ENCODE measurements around the gene GGT5. TPM values are rescaled to one million over a fixed set of nuclear protein-coding genes. Genes with fewer than 3 reads are reported as not detected.
"Not testable (repeated sequence)": the region's sequence is repeated elsewhere in the genome, so short reads cannot be mapped to it uniquely, and the experiment has no call there.

The GGT5 gene
- total and polyA plus RNA-seq, 2 donors (not counting 1 experiment from before 2014, with no cell fraction given), result under 0.01 to 9.1 TPM

DNA sequence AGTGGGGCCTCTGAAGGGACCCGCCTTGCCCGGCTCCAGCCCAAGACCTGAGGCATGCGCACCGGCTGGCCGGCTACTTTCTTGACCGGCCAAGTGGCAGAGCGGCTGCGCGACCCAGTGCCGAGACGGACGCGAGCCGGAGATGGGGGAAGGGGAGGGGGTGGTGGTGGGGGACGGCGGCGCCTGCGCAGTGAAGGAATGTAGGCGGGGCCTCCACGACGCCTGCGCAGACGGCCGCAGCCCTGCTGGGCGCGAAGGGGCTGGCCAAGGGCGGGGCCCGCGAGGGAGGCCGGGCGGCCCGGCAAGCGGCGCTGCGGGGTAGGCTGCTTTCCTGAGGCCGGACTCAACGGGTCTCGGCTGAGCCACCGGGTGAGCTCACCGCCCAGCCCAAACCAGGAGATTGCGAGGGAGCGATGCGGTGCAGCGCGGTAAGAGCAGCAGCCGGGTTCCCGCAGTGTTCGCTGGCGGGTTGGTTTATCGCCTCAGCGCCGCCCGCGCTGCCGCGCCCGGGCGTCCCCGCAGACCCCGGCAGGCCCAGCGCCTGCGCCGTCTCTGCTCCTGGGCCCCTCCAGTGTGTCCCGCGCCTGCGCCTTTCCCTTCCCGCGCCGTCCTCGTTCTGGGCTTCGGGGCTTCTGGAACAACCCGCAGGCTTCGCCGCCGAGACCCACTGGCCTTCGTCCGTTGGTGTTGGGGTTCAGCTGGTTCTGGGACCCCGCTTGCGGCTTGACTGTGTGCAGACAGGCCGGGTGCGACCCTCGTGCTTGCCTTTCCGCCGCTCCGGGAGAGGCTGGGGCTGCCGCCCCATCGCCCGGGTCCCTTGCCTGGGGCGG is 25.9 kb upstream of the GGT5 start, which contains the start of gene SPECC1L:
Gene SPECC1L (plus strand): TSS at position 276 of the 830 bp plus-strand sequence. CDS start 31,401 bp downstream, outside the sequence.
- no peaks in the 10 kb centered on the region for H3K27me3 ChIP-seq (ENCODE audit: control insufficient read depth, insufficient read depth, low read length)
- H3K79me2 ChIP-seq (ENCODE audit: control insufficient read depth, insufficient read depth, low read length), result peaks cover 44% of the 10 kb centered on the region
- H3K9me3 ChIP-seq (ENCODE audit: control insufficient read depth, insufficient read depth, low read depth, low read length), result no peaks in the 10 kb centered on the region
- TF ChIP-seq, protein P1, sequence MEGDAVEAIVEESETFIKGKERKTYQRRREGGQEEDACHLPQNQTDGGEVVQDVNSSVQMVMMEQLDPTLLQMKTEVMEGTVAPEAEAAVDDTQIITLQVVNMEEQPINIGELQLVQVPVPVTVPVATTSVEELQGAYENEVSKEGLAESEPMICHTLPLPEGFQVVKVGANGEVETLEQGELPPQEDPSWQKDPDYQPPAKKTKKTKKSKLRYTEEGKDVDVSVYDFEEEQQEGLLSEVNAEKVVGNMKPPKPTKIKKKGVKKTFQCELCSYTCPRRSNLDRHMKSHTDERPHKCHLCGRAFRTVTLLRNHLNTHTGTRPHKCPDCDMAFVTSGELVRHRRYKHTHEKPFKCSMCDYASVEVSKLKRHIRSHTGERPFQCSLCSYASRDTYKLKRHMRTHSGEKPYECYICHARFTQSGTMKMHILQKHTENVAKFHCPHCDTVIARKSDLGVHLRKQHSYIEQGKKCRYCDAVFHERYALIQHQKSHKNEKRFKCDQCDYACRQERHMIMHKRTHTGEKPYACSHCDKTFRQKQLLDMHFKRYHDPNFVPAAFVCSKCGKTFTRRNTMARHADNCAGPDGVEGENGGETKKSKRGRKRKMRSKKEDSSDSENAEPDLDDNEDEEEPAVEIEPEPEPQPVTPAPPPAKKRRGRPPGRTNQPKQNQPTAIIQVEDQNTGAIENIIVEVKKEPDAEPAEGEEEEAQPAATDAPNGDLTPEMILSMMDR (conservative IDR thresholded peaks at IDR 0.05 in 1 of 2, IDR thresholded peaks at IDR 0.05 in 1 of 2; ENCODE audit: low read depth in 1 of 2, low read length in 2 of 2), result no peak
- peak within 1 kb of the TSS; percentile 97 for H3K4me2 ChIP-seq (ENCODE audit: extremely low read depth, insufficient read depth, low read length)
- peak; percentile 84 to 93 for DNase-seq (ENCODE audit: low read depth in 2 of 2)
- H3K4me3 ChIP-seq (replicated peaks in 1 of 4; ENCODE audit: control extremely low read depth in 1 of 4, insufficient read depth in 1 of 4, low read depth in 3 of 4, low read length in 4 of 4), result peak within 1 kb of the TSS; percentile 88 to 99 (median 98)
- H3K27ac ChIP-seq (ENCODE audit: insufficient read depth, low read length), result peak within 1 kb of the TSS; percentile 93
- peak within 1 kb of the TSS; percentile 90 for H2AFZ ChIP-seq (ENCODE audit: low read length)
- H3K4me1 ChIP-seq (ENCODE audit: control insufficient read depth, extremely low read depth, insufficient read depth, low read length), result peaks cover 4% of the 10 kb centered on the region
- no peaks in the 10 kb centered on the region for H3K36me3 ChIP-seq (ENCODE audit: control insufficient read depth, insufficient read depth, low read length)
- H4K20me1 ChIP-seq (ENCODE audit: control insufficient read depth, extremely low read depth, insufficient read depth, low read length), result no peaks in the 10 kb centered on the region
- H3K9ac ChIP-seq (ENCODE audit: insufficient read depth, low read length), result peak within 1 kb of the TSS; percentile 97

GRCh38 chr22:24266495-24266894 is 21.6 kb upstream of the GGT5 start:
- not testable (repeated sequence) for H3K27me3 ChIP-seq (ENCODE audit: control insufficient read depth, insufficient read depth, low read length)

DNA sequence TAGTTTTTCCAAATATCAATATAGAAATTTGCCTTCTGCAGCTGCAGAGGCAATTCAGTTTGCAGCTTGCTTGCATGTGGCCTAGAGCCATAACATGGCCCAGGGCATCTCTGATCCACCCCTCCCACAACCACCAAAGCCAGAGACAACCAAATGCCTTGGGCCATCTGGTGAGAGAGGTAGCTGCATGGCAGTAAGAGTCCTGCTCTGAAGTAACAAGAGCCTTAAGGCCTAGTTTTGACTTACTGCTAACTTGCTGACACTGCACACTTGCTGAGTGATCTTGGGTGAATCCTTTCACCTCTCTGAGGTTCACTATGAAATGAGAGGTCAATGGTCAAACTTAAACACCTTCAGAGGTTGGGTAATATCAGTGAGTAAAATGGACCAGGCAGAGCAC is 20.9 kb upstream of the GGT5 start:
- no peak overlapping the region for H3K4me3 ChIP-seq (replicated peaks in 1 of 4; ENCODE audit: control extremely low read depth in 1 of 4, insufficient read depth in 1 of 4, low read depth in 3 of 4, low read length in 4 of 4)
- H3K79me2 ChIP-seq (ENCODE audit: control insufficient read depth, insufficient read depth, low read length), result no peaks in the 10 kb centered on the region
- no peak overlapping the region for H3K27ac ChIP-seq (ENCODE audit: insufficient read depth, low read length)
- no peaks in the 10 kb centered on the region for H3K9me3 ChIP-seq (ENCODE audit: control insufficient read depth, insufficient read depth, low read depth, low read length)
- no peak overlapping the region for H3K4me2 ChIP-seq (ENCODE audit: extremely low read depth, insufficient read depth, low read length)
- DNase-seq (ENCODE audit: low read depth in 2 of 2), result no peak
- H4K20me1 ChIP-seq (ENCODE audit: control insufficient read depth, extremely low read depth, insufficient read depth, low read length), result no peaks in the 10 kb centered on the region
- H3K9ac ChIP-seq (ENCODE audit: insufficient read depth, low read length), result no peak overlapping the region
- H2AFZ ChIP-seq (ENCODE audit: low read length), result peak overlapping the region; percentile 13
- TF ChIP-seq, protein P1 (conservative IDR thresholded peaks at IDR 0.05 in 1 of 2, IDR thresholded peaks at IDR 0.05 in 1 of 2; ENCODE audit: low read depth in 1 of 2, low read length in 2 of 2), result no peak
- no peak for TF ChIP-seq EZH2 (IDR thresholded peaks at IDR 0.05; ENCODE audit: low read length, missing control alignments)
- no peaks in the 10 kb centered on the region for H3K36me3 ChIP-seq (ENCODE audit: control insufficient read depth, insufficient read depth, low read length)
- H3K27me3 ChIP-seq (ENCODE audit: control insufficient read depth, insufficient read depth, low read length), result no peaks in the 10 kb centered on the region
- peaks cover 3% of the 10 kb centered on the region for H3K4me1 ChIP-seq (ENCODE audit: control insufficient read depth, extremely low read depth, insufficient read depth, low read length)

More at GRCh38 chr22:24266495-24266894, 21.6 kb upstream of the GGT5 start:
- H3K9me3 ChIP-seq (ENCODE audit: control insufficient read depth, insufficient read depth, low read depth, low read length); H3K9ac ChIP-seq (ENCODE audit: insufficient read depth, low read length); H2AFZ ChIP-seq (ENCODE audit: low read length); H3K4me3 ChIP-seq (replicated peaks in 1 of 4; ENCODE audit: control extremely low read depth in 1 of 4, insufficient read depth in 1 of 4, low read depth in 3 of 4, low read length in 4 of 4); DNase-seq (ENCODE audit: low read depth in 2 of 2); H3K27ac ChIP-seq (ENCODE audit: insufficient read depth, low read length); H3K4me2 ChIP-seq (ENCODE audit: extremely low read depth, insufficient read depth, low read length); H3K4me1 ChIP-seq (ENCODE audit: control insufficient read depth, extremely low read depth, insufficient read depth, low read length); H3K36me3 ChIP-seq (ENCODE audit: control insufficient read depth, insufficient read depth, low read length); H3K79me2 ChIP-seq (ENCODE audit: control insufficient read depth, insufficient read depth, low read length); H4K20me1 ChIP-seq (ENCODE audit: control insufficient read depth, extremely low read depth, insufficient read depth, low read length): not testable (repeated sequence)

DNA sequence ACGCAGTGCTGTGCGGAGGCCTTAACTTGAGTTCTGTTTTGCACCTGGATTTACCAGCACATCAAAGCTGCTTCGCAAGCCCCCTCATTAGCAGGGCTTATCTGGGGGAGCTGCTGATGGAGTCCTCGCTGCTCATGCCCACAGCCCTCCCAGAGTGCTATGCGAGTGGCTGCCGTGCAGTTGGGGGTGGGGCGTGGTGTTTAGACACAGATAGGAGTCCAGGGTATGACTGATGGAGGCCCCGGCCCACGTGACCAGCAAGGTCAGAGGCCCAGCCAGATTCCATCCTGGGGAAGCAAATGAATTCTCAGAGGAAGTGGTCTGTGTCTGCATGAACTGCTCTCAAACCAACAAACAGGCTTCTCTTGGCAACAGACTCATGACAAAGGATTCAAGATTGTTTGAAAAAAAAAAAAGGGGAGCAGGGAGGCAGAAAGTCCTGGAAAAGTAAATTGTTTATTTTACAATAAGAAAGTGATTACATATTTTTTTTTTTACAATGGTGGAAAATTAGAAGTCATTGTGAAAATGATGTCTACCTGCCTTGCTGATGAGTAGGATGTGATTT is 19.5 kb upstream of the GGT5 start:
- H4K20me1 ChIP-seq (ENCODE audit: control insufficient read depth, extremely low read depth, insufficient read depth, low read length); H3K4me1 ChIP-seq (ENCODE audit: control insufficient read depth, extremely low read depth, insufficient read depth, low read length); H3K9me3 ChIP-seq (ENCODE audit: control insufficient read depth, insufficient read depth, low read depth, low read length); H3K4me3 ChIP-seq (replicated peaks in 1 of 4; ENCODE audit: control extremely low read depth in 1 of 4, insufficient read depth in 1 of 4, low read depth in 3 of 4, low read length in 4 of 4); H2AFZ ChIP-seq (ENCODE audit: low read length); H3K79me2 ChIP-seq (ENCODE audit: control insufficient read depth, insufficient read depth, low read length); H3K9ac ChIP-seq (ENCODE audit: insufficient read depth, low read length); H3K36me3 ChIP-seq (ENCODE audit: control insufficient read depth, insufficient read depth, low read length); H3K4me2 ChIP-seq (ENCODE audit: extremely low read depth, insufficient read depth, low read length); H3K27me3 ChIP-seq (ENCODE audit: control insufficient read depth, insufficient read depth, low read length): not testable (repeated sequence)
- DNase-seq (ENCODE audit: low read depth in 2 of 2), result peak; percentile 60 to 65
- H3K27ac ChIP-seq (ENCODE audit: insufficient read depth, low read length), result peak overlapping the region; percentile 27

- not testable (repeated sequence) for H3K4me3 ChIP-seq (replicated peaks in 1 of 4; ENCODE audit: control extremely low read depth in 1 of 4, insufficient read depth in 1 of 4, low read depth in 3 of 4, low read length in 4 of 4); H3K27me3 ChIP-seq (ENCODE audit: control insufficient read depth, insufficient read depth, low read length); DNase-seq (ENCODE audit: low read depth in 2 of 2); H2AFZ ChIP-seq (ENCODE audit: low read length); H3K36me3 ChIP-seq (ENCODE audit: control insufficient read depth, insufficient read depth, low read length); H3K4me2 ChIP-seq (ENCODE audit: extremely low read depth, insufficient read depth, low read length); H4K20me1 ChIP-seq (ENCODE audit: control insufficient read depth, extremely low read depth, insufficient read depth, low read length); H3K9me3 ChIP-seq (ENCODE audit: control insufficient read depth, insufficient read depth, low read depth, low read length); H3K27ac ChIP-seq (ENCODE audit: insufficient read depth, low read length); H3K9ac ChIP-seq (ENCODE audit: insufficient read depth, low read length); H3K4me1 ChIP-seq (ENCODE audit: control insufficient read depth, extremely low read depth, insufficient read depth, low read length); H3K79me2 ChIP-seq (ENCODE audit: control insufficient read depth, insufficient read depth, low read length)
Observed at GRCh38 chr22:24263479-24263878, 18.6 kb upstream of the GGT5 start.

Data from fibroblast of lung (primary cell).